HG02943 (cell line): Measurements from ENCODE around the gene GNG10.
A peak's percentile ranks its signal among the peaks of the same experiment; 100 is the strongest.
"Not testable (repeated sequence)": the region's sequence is repeated elsewhere in the genome, so short reads cannot be mapped to it uniquely, and the experiment has no call there.

ENCODE experiments used
- ATAC-seq: cut with Tn5 transposase; IDR thresholded peaks from one replicate; pipeline ENCODE4 v1.9.1; 2021; ENCODE audit warnings: mild to moderate bottlenecking, low read depth, moderate library complexity; ENCODE audit not compliant: unreplicated experiment

Gene GNG10

GRCh38 chr9:111661150-111661801, at the start of gene GNG10:
GNG10 (plus strand) TSS chr9:111661605; CDS start chr9:111661635, 30 bp downstream.
- ATAC-seq: peak; percentile 76

- ATAC-seq: no peak
These were observed 47.9 kb upstream of the GNG10 start for GRCh38 chr9:111613436-111614040.

GRCh38 chr9:111615928-111616327, 45.5 kb upstream of the GNG10 start:
- ATAC-seq: no peak

GRCh38 chr9:111617349-111617748, 44.1 kb upstream of the GNG10 start:
- ATAC-seq: not testable (repeated sequence)

GRCh38 chr9:111621895-111622480, 39.4 kb upstream of the GNG10 start:
- no peak for ATAC-seq

GRCh38 chr9:111622626-111623025, 38.8 kb upstream of the GNG10 start:
- ATAC-seq: no peak

GRCh38 chr9:111627260-111627963, 34.0 kb upstream of the GNG10 start:
- ATAC-seq: no peak

GRCh38 chr9:111628411-111628810, 33.0 kb upstream of the GNG10 start:
- no peak for ATAC-seq

- peak; percentile 23 for ATAC-seq
These were observed 31.0 kb upstream of the GNG10 start for GRCh38 chr9:111630182-111630963.

GRCh38 chr9:111630964-111631213, 30.5 kb upstream of the GNG10 start:
- no peak for ATAC-seq

- peak; percentile 90 for ATAC-seq
These were observed 30.0 kb upstream of the GNG10 start, which contains the start of gene DNAJC25 for GRCh38 chr9:111631214-111631971. DNAJC25 (plus strand) TSS chr9:111631334; CDS start chr9:111631408, 74 bp downstream.

- ATAC-seq: no peak
These were observed 29.3 kb upstream of the GNG10 start for GRCh38 chr9:111632060-111632459.

GRCh38 chr9:111632695-111633388, 28.6 kb upstream of the GNG10 start:
- ATAC-seq: no peak

- no peak for ATAC-seq
These were observed 28.0 kb upstream of the GNG10 start for GRCh38 chr9:111633389-111633736.

GRCh38 chr9:111634860-111635259, 26.5 kb upstream of the GNG10 start:
- ATAC-seq: no peak

GRCh38 chr9:111637421-111637950, 23.9 kb upstream of the GNG10 start:
- ATAC-seq: no peak

- no peak for ATAC-seq
These were observed 17.1 kb upstream of the GNG10 start for GRCh38 chr9:111644195-111644772.

- ATAC-seq: no peak
These were observed 15.6 kb upstream of the GNG10 start for GRCh38 chr9:111645806-111646205.

- ATAC-seq: no peak
These were observed 15.0 kb upstream of the GNG10 start for GRCh38 chr9:111646417-111646816.
